ENCODE measurements around the gene POLD4.

POLD4 gene

DNA sequence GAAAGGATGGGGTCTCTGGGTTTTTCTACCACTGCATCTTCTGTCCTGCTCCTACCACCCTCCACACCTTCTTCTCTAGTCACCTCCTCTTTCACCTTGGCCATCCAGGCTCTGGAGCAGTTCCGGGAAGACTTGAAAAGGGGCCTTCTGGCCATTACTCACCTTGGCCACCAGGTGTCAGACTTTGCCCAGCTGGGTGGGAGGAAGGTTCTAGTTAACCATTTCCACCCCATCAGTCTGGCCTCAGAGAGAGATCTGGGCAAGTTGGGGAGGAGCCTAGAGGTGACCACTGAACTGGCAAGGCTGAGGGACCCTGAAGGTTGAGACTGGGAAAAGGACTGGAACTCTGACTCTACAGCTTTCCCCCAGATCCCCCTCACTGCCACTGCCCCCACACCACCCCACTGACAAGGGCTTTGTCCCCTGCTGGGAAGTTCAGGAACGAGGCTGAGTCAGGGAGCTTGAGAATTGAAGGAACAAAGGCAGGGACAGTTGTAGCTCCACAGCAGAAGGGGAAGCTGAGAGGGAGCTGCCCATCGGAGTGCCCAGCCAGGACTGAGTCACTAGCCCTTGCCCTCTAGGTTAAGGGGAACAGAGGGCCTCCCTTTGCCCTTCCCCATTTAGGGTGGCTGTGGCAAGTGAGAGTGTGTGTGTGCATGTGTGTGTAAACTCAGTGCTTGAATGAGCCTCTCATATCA is 3.7 kb upstream of the POLD4 start:
- TF ChIP-seq, protein P1, sequence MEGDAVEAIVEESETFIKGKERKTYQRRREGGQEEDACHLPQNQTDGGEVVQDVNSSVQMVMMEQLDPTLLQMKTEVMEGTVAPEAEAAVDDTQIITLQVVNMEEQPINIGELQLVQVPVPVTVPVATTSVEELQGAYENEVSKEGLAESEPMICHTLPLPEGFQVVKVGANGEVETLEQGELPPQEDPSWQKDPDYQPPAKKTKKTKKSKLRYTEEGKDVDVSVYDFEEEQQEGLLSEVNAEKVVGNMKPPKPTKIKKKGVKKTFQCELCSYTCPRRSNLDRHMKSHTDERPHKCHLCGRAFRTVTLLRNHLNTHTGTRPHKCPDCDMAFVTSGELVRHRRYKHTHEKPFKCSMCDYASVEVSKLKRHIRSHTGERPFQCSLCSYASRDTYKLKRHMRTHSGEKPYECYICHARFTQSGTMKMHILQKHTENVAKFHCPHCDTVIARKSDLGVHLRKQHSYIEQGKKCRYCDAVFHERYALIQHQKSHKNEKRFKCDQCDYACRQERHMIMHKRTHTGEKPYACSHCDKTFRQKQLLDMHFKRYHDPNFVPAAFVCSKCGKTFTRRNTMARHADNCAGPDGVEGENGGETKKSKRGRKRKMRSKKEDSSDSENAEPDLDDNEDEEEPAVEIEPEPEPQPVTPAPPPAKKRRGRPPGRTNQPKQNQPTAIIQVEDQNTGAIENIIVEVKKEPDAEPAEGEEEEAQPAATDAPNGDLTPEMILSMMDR (IDR thresholded peaks at IDR 0.05; ENCODE audit: low read depth, low read length) = peak; percentile 96
- peak; percentile 83 for DNase-seq (ENCODE audit: low read depth, low spot score)
- no peak overlapping the region for H3K4me3 ChIP-seq (ENCODE audit: low read depth, low read length)
- in situ Hi-C loops (cut with HindIII; ENCODE audit: low sequenced_read_pairs) = no loop called here

DNA sequence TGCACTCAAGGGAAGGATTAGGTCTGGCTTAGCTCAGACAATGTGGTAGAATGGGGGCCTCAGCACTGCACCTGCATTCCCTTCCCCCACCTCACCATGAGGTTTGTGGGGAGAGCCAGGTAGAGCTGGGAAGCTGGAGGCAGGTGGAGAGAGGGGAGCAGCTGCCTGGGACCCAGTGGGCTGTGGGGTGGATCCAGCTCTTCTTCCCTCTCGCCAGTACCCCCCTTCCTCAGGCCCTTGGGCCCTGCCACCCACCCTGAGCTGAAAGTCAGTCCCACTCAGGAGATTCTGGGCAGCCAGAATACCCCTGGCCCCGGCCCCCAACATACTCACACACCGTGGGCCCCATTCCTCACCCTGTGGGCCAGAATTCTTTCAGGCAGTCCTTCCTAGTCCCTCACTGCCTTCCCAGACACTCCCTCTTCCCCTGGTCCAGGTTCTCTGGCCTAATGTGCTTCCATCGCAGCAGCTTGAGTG is 3.1 kb upstream of the POLD4 start:
- in situ Hi-C loops (cut with HindIII; ENCODE audit: low sequenced_read_pairs) = no loop called here
- TF ChIP-seq, protein P1 (IDR thresholded peaks at IDR 0.05; ENCODE audit: low read depth, low read length) = no peak
- H3K4me3 ChIP-seq (ENCODE audit: low read depth, low read length) = no peak overlapping the region
- no peak for DNase-seq (ENCODE audit: low read depth, low spot score)

DNA sequence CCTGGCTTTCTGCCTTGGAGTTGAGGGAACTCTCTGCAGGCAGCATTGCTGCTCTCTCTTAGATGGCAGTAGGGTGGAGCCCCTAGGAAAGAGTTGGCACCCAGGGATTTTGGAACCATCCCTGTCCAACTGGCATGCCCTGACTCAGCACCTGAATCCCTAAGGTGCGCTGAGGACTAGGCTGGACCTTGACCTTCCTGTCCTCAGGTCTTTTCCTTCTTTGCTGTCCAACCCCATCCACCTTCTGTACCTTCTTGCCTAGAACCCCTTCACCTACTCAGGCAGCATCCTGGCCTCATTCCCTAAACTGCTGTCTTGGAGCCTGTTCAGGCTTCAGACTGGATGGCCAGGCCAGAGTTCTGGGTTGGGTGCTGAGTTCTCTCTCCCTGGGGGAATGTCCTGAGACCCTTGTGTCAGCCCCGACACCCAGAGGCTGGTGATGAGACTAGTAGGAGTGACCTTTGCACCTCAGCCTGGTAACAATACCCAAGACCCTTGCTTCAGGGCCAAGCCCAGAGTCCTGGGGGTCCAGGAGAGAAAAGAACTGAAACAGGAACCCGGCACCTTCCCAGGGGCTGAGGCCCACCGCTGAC is 2.5 kb upstream of the POLD4 start:
- in situ Hi-C loops (cut with HindIII; ENCODE audit: low sequenced_read_pairs) = no loop called here
- no peak for DNase-seq (ENCODE audit: low read depth, low spot score)
- TF ChIP-seq, protein P1 (IDR thresholded peaks at IDR 0.05; ENCODE audit: low read depth, low read length) = no peak
- no peak overlapping the region for H3K4me3 ChIP-seq (ENCODE audit: low read depth, low read length)

DNA sequence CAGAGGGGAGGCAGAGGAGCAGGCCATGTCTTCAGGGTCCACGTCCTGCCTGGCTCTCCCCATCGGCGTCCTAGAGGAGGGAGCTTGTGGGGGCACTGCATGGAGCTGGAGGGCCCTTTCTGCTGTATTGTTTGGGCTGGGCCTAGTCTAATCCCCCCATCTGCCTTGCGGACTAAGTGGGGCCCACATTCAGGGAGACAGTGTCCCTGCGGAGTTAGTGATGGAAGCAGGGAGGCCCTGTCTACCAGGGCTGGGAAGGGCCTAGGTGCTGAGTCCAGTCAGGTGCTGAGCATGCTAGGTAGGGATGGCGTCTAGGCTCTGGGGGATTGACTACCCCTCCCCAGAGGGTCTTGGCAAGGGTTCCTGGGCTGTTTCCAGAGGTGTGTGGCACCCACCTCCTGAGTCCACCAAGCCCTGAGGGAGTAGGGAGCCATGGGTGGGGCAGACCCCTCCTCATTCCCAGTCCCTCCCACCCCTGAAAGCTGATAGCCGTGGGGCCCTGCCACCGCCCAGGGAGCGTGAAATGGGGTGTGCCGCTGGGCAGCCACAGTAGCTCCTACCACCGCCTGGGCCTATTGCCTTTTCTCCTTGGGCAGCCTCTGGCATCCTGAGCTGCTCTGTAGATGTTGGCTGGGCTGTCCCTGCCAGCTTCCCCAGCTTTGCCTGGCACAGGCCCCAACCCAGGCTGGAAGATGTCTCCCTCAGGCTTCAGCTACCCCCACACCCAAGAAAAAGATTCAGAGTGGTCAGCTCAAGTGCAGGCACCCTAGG is 1.9 kb upstream of the POLD4 start:
- in situ Hi-C loops (cut with HindIII; ENCODE audit: low sequenced_read_pairs) = no loop called here
- no peak overlapping the region for H3K4me3 ChIP-seq (ENCODE audit: low read depth, low read length)
- no peak for DNase-seq (ENCODE audit: low read depth, low spot score)
- TF ChIP-seq, protein P1 (IDR thresholded peaks at IDR 0.05; ENCODE audit: low read depth, low read length) = no peak

DNA sequence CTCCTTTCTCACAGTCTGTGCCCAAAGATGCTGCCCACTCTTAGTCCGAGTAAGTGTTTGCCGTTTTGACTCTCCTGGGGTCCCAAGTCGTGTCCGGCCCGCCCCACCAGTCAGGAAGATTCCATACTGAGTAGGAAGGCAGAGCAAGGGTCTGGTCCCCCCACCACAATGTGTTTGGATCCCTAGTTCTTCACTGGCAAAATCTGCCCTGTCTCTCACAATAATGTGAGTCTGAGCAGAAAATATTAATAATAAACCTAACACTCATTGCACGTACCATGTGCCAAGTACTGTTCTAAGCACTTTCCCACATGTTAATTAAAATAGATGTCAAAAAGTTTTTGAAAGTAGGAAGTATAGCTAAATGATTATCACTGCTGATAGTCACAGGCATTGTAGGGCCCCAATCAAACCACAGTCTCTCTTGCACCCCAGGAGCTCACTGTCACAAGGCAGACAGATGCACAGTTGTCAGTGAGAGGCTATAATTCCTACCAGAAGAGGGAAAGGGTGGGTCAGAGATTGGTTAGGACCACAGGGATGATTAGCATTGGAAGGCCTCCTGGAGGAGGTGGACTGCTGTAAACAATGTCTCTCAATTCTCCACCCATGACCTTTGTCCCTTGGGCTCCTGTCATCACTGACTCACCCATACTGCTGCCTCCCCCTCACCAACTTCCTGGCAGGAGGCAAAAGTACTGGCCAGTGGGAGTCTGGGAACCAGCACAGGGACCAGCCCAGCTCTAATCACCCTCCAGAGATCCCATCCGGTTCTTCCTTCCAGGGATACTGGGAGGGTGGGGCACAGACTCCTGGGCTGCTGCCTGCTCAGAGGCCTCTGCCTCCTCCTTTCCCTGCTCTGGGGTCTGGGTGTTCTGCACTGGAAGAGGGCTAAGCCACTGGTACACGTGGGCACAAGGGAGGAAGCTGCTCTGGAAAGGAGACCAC is 1.0 kb upstream of the POLD4 start:
- peak overlapping the region; percentile 74 for H3K4me3 ChIP-seq (ENCODE audit: low read depth, low read length)
- peak; percentile 93 for DNase-seq (ENCODE audit: low read depth, low spot score)
- TF ChIP-seq, protein P1 (IDR thresholded peaks at IDR 0.05; ENCODE audit: low read depth, low read length) = peak; percentile 12

More for the DNA sequence above, 1.0 kb upstream of the POLD4 start:
- in situ Hi-C loops (cut with HindIII; ENCODE audit: low sequenced_read_pairs) = no loop called here

Measured in astrocyte of the spinal cord (primary cell).